Gastroesophageal sphincter (tissue), 3 donors: Measurements from ENCODE around the gene USP6NL.

Experiments
- CTCF ChIP-seq, 4 experiments: fragments of 200-600 bp in 2 of 4; fragments of 450-650 bp in 2 of 4; sonication (generic) in 1 of 4; IDR thresholded peaks; one replicate each; pipeline ENCODE4 v1.5.1; 2017 to 2019; ENCODE audit warnings: antibody characterized with exemption in 4 of 4, mild to moderate bottlenecking in 2 of 4, moderate library complexity in 2 of 4
- EP300 ChIP-seq: sonication (generic); formaldehyde crosslinking; IDR thresholded peaks from one replicate; pipeline ENCODE4 v1.6.1; 2017; ENCODE audit warnings: antibody characterized with exemption, mild to moderate bottlenecking
- POLR2A ChIP-seq, 2 donors: fragments of 450-650 bp; IDR thresholded peaks; one replicate each; pipeline ENCODE4 v1.6.1; 2017; ENCODE audit warnings: antibody characterized with exemption in 2 of 2, mild to moderate bottlenecking in 2 of 2, moderate library complexity in 1 of 2
- POLR2AphosphoS5 ChIP-seq: sonication (generic); formaldehyde crosslinking; IDR thresholded peaks from one replicate; pipeline ENCODE4 v1.6.1; 2017; ENCODE audit warnings: antibody characterized with exemption

DNA sequence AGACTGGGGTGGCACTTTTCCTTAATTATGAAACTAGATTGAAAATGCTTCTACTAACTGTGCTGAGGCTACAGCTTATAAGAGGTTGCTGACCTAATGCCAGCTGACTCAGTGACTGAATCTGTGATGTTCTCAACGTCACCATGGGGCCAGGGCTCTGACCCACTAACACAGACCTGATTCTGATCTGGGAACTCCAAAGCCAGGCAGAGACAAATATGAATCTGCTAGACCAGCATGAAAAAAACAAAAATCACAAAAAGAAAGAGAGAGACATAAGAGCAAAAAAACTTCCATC is 16.1 kb downstream of the USP6NL start:
- TF ChIP-seq POLR2A (IDR thresholded peaks at IDR 0.05): no peak
- TF ChIP-seq CTCF (IDR thresholded peaks at IDR 0.05): no peak
- no peak for TF ChIP-seq EP300
- no peak for TF ChIP-seq POLR2AphosphoS5
